DOHH2 (cell line): ENCODE measurements around the gene PWWP2A.

Experiments
- H3F3A ChIP-seq: fragments of 200-600 bp; sonication (generic), shearing (Covaris generic); 2 replicates; pipeline ENCODE4 v1.6.0; 2016; ENCODE audit warnings: antibody characterized with exemption, mild to moderate bottlenecking; ENCODE audit not compliant: control insufficient read depth, insufficient read depth
- H3K27ac ChIP-seq: fragments of 200-600 bp; sonication (generic); 2 replicates; pipeline ENCODE4 v1.5.1; 2014; ENCODE audit warnings: low read depth, mild to moderate bottlenecking, low read length, moderate library complexity
- H3K27me3 ChIP-seq: fragments of 200-600 bp; sonication (generic); 2 replicates; pipeline ENCODE4 v1.6.1; 2014; ENCODE audit warnings: mild to moderate bottlenecking, low read length, mixed read lengths; ENCODE audit not compliant: control insufficient read depth
- H3K36me3 ChIP-seq: fragments of 200-600 bp; sonication (generic); 2 replicates; pipeline ENCODE4 v1.6.1; 2014; ENCODE audit warnings: mild to moderate bottlenecking, low read length, moderate library complexity, mixed read lengths; ENCODE audit not compliant: control insufficient read depth
- H3K4me1 ChIP-seq: fragments of 200-600 bp; sonication (generic); 2 replicates; pipeline ENCODE4 v1.6.1; 2014; ENCODE audit warnings: mild to moderate bottlenecking, low read length, mixed read lengths; ENCODE audit not compliant: control insufficient read depth
- H3K4me2 ChIP-seq: fragments of 200-600 bp; sonication (generic); 2 replicates; pipeline ENCODE4 v1.6.0; 2014; ENCODE audit warnings: mild to moderate bottlenecking, low read length, moderate library complexity
- H3K4me3 ChIP-seq: fragments of 200-600 bp; sonication (generic); 2 replicates; pipeline ENCODE4 v1.5.1; 2014; ENCODE audit warnings: mild to moderate bottlenecking, low read length, mixed read lengths
- H3K79me2 ChIP-seq: fragments of 200-600 bp; sonication (generic); 2 replicates; pipeline ENCODE4 v1.6.1; 2014; ENCODE audit warnings: mild to moderate bottlenecking, low read length, mixed read lengths; ENCODE audit not compliant: control insufficient read depth
- H3K9me2 ChIP-seq: fragments of 200-600 bp; sonication (generic); replicated peaks from 2 replicates; pipeline ENCODE4 v1.6.1; 2014; ENCODE audit warnings: mild to moderate bottlenecking, low read length, mixed read lengths; ENCODE audit not compliant: control insufficient read depth
- H3K9me3 ChIP-seq: fragments of 200-600 bp; sonication (generic); 2 replicates; pipeline ENCODE4 v1.6.1; 2014; ENCODE audit warnings: antibody characterized with exemption, low read length, mixed read lengths; ENCODE audit not compliant: control insufficient read depth, insufficient read depth
- H4K20me1 ChIP-seq: fragments of 200-600 bp; sonication (generic); 2 replicates; pipeline ENCODE4 v1.6.0; 2014; ENCODE audit warnings: low read depth, mild to moderate bottlenecking, antibody characterized with exemption, low read length, moderate library complexity; ENCODE audit not compliant: control insufficient read depth, insufficient read depth
- CTCF ChIP-seq: fragments of 200-600 bp; sonication (generic); IDR thresholded peaks from one replicate; pipeline ENCODE4 v1.5.1; 2014; ENCODE audit warnings: antibody characterized with exemption, mild to moderate bottlenecking, low read depth, low read length; ENCODE audit not compliant: poor library complexity, severe bottlenecking
- EZH2phosphoT487 ChIP-seq: fragments of 200-600 bp; sonication (generic); IDR thresholded peaks from 2 replicates; pipeline ENCODE4 v1.6.1; 2017; ENCODE audit warnings: borderline replicate concordance, mild to moderate bottlenecking, antibody characterized with exemption, low read length, moderate library complexity, mixed read lengths

The PWWP2A gene

GRCh38 chr5:160119142-160119904 lies at the start of gene PWWP2A:
Gene PWWP2A, minus strand, starts transcription at chr5:160119450. Its CDS starts 62 bp downstream, at chr5:160119388.
- peaks cover 31% of the 10 kb centered on the region for H3K79me2 ChIP-seq
- H3K4me2 ChIP-seq = peak within 1 kb of the TSS; percentile 66
- peaks cover 14% of the 10 kb centered on the region for H3K4me1 ChIP-seq
- no peaks in the 10 kb centered on the region for H4K20me1 ChIP-seq
- peak within 1 kb of the TSS; percentile 71 for H3K27ac ChIP-seq
- no peaks in the 10 kb centered on the region for H3F3A ChIP-seq
- peak within 1 kb of the TSS; percentile 76 for H3K4me3 ChIP-seq
- TF ChIP-seq CTCF (peak; percentile 20), EZH2phosphoT487 (no peak)
- peaks cover 23% of the 10 kb centered on the region for H3K36me3 ChIP-seq
- H3K27me3 ChIP-seq = no peaks in the 10 kb centered on the region
- H3K9me2 ChIP-seq = no peaks in the 10 kb centered on the region
- H3K9me3 ChIP-seq = no peaks in the 10 kb centered on the region

GRCh38 chr5:160167624-160168165 lies 48.4 kb upstream of the PWWP2A start:
- Histone ChIP-seq H3K79me2 (no peaks in the 10 kb centered on the region), H3K9me3 (no peaks in the 10 kb centered on the region), H3F3A (no peaks in the 10 kb centered on the region), H3K27me3 (peaks cover 26% of the 10 kb centered on the region), H3K4me1 (peaks cover 5% of the 10 kb centered on the region), H4K20me1 (no peaks in the 10 kb centered on the region), H3K4me2 (no peak overlapping the region), H3K27ac (no peak overlapping the region), H3K9me2 (no peaks in the 10 kb centered on the region), H3K4me3 (no peak overlapping the region), H3K36me3 (no peaks in the 10 kb centered on the region)
- TF ChIP-seq EZH2phosphoT487 = no peak
- TF ChIP-seq CTCF = no peak

- no peaks in the 10 kb centered on the region for H4K20me1 ChIP-seq
- H3F3A ChIP-seq = no peaks in the 10 kb centered on the region
- H3K4me2 ChIP-seq = no peak overlapping the region
- TF ChIP-seq CTCF (no peak), EZH2phosphoT487 (no peak)
- peaks cover 24% of the 10 kb centered on the region for H3K27me3 ChIP-seq
- H3K9me2 ChIP-seq = no peaks in the 10 kb centered on the region
- no peaks in the 10 kb centered on the region for H3K9me3 ChIP-seq
- H3K79me2 ChIP-seq = no peaks in the 10 kb centered on the region
- peaks cover 5% of the 10 kb centered on the region for H3K4me1 ChIP-seq
- no peaks in the 10 kb centered on the region for H3K36me3 ChIP-seq
- no peak overlapping the region for H3K4me3 ChIP-seq
- H3K27ac ChIP-seq = no peak overlapping the region
Observed at GRCh38 chr5:160166973-160167623, 47.8 kb upstream of the PWWP2A start.
